NCI-H2227 (cell line): ENCODE data around the gene HOOK2.

Experiments used
- DNase-seq: peaks from one replicate; lab custom pipeline; 2025; ENCODE audit not compliant: unreplicated experiment; lab: John Stamatoyannopoulos, UW

Gene HOOK2

GRCh38 chr19:12793290-12794195, 18.2 kb upstream of the HOOK2 start:
- DNase-seq = peak; percentile 91

- DNase-seq = no peak
These were observed 17.5 kb upstream of the HOOK2 start for GRCh38 chr19:12792853-12793289.

GRCh38 chr19:12792051-12792852, 16.9 kb upstream of the HOOK2 start:
- DNase-seq = peak; percentile 67

- DNase-seq = peak; percentile 95
These were observed 16.1 kb upstream of the HOOK2 start, which contains the start of gene JUNB for GRCh38 chr19:12791345-12792050. Gene JUNB (plus strand): TSS chr19:12791486. CDS start chr19:12791772, 286 bp downstream.

GRCh38 chr19:12790628-12791344, 15.4 kb upstream of the HOOK2 start:
- DNase-seq = no peak

- peak; percentile 96 for DNase-seq
These were observed 14.7 kb upstream of the HOOK2 start for GRCh38 chr19:12789904-12790619.

GRCh38 chr19:12789098-12789903, 13.9 kb upstream of the HOOK2 start:
- DNase-seq = peak; percentile 47

GRCh38 chr19:12788682-12789097, 13.3 kb upstream of the HOOK2 start:
- peak; percentile 43 for DNase-seq

GRCh38 chr19:12788042-12788681, 12.8 kb upstream of the HOOK2 start:
- DNase-seq = no peak

- DNase-seq = no peak
These were observed 12.1 kb upstream of the HOOK2 start for GRCh38 chr19:12787458-12787857.

GRCh38 chr19:12786952-12787351, 11.6 kb upstream of the HOOK2 start:
- DNase-seq = no peak

GRCh38 chr19:12786141-12786870, 11.0 kb upstream of the HOOK2 start:
- DNase-seq = no peak

- DNase-seq = no peak
These were observed 10.2 kb upstream of the HOOK2 start for GRCh38 chr19:12785431-12786031.

- DNase-seq = no peak
These were observed 9.6 kb upstream of the HOOK2 start for GRCh38 chr19:12784871-12785430.

- DNase-seq = no peak
These were observed 9.1 kb upstream of the HOOK2 start for GRCh38 chr19:12784394-12784870.

- no peak for DNase-seq
These were observed 8.6 kb upstream of the HOOK2 start for GRCh38 chr19:12783849-12784393.
